ENCODE results near the gene RNFT2. TPM values are rescaled to one million over a fixed set of nuclear protein-coding genes. Genes with fewer than 3 reads are reported as not detected.
"Not testable (repeated sequence)": the region's sequence is repeated elsewhere in the genome, so short reads cannot be mapped to it uniquely, and the experiment has no call there.

RNFT2 gene
- total RNA-seq, 6 experiments from 2014 or later, result 0.09 to 2.1 (median 0.75) TPM

- DNase-seq (peak in 2 of 3 donors; percentile 41 to 71), ATAC-seq (peak; percentile 19 to 59 (median 42))
- Histone ChIP-seq H3K27ac (peak overlapping the region in 1 of 3 donors; percentile 20), H3K9me3 (no peaks in the 10 kb centered on the region), H3K27me3 (no peaks in the 10 kb centered on the region), H3K4me3 (peak overlapping the region in 2 of 3 donors; percentile 80 to 93), H3K4me1 (peaks cover 0 to 30% (median 12%) of the 10 kb centered on the region in 4 donors), H3K36me3 (no peaks in the 10 kb centered on the region)
- TF ChIP-seq CTCF (IDR thresholded peaks at IDR 0.05) (no peak), POLR2A (IDR thresholded peaks at IDR 0.05) (no peak)
- WGBS (ENCODE audit: insufficient coverage, low coverage, low lambda C conversion rate, missing lambda C conversion rate), result 30% methylated on average over 8 of the region's 9 CpGs
- intact Hi-C loops (cut with DNase I), result no loop called here
These were observed 2.0 kb upstream of the RNFT2 start for GRCh38 chr12:116735951-116736599.

- no peaks in the 10 kb centered on the region for H3K9me3 ChIP-seq
- ATAC-seq (no peak), DNase-seq (peak in 1 of 3 donors; percentile 59)
- H3K36me3 ChIP-seq, result no peaks in the 10 kb centered on the region
- intact Hi-C loops (cut with DNase I), result no loop called here
- H3K27me3 ChIP-seq, result no peaks in the 10 kb centered on the region
- peaks cover 0 to 30% (median 12%) of the 10 kb centered on the region in 4 donors for H3K4me1 ChIP-seq
- TF ChIP-seq CTCF (IDR thresholded peaks at IDR 0.05) (no peak), POLR2A (IDR thresholded peaks at IDR 0.05) (no peak)
- WGBS (ENCODE audit: insufficient coverage, low coverage, low lambda C conversion rate, missing lambda C conversion rate), result 4% methylated on average over 22 of the region's 24 CpGs
- peak overlapping the region in 2 of 3 donors; percentile 51 to 67 for H3K27ac ChIP-seq
- peak overlapping the region; percentile 77 to 93 (median 80) for H3K4me3 ChIP-seq
These were observed 947 bp upstream of the RNFT2 start for GRCh38 chr12:116736962-116737773.

GRCh38 chr12:116739381-116739887, 1.3 kb downstream of the RNFT2 start:
- H3K4me3 ChIP-seq, result no peak overlapping the region

GRCh38 chr12:116742787-116743186, 4.7 kb downstream of the RNFT2 start:
- H3K36me3 ChIP-seq; H3K4me1 ChIP-seq; intact Hi-C loops (cut with DNase I); H3K27me3 ChIP-seq; H3K4me3 ChIP-seq; H3K27ac ChIP-seq; DNase-seq; H3K9me3 ChIP-seq; ATAC-seq: not testable (repeated sequence)
- WGBS (ENCODE audit: insufficient coverage, low coverage, low lambda C conversion rate, missing lambda C conversion rate), result 45% methylated on average over 1 of the region's 2 CpGs

More at GRCh38 chr12:116739381-116739887, 1.3 kb downstream of the RNFT2 start:
- ATAC-seq (no peak), DNase-seq (no peak)
- Histone ChIP-seq H3K4me1 (peaks cover 0 to 23% (median 6%) of the 10 kb centered on the region in 4 donors), H3K36me3 (no peaks in the 10 kb centered on the region), H3K9me3 (no peaks in the 10 kb centered on the region), H3K27ac (no peak overlapping the region), H3K27me3 (no peaks in the 10 kb centered on the region)
- WGBS (ENCODE audit: insufficient coverage, low coverage, low lambda C conversion rate, missing lambda C conversion rate), result 86% methylated on average over 6 of the region's 7 CpGs
- TF ChIP-seq CTCF (IDR thresholded peaks at IDR 0.05) (no peak), POLR2A (IDR thresholded peaks at IDR 0.05) (no peak)
- intact Hi-C loops (cut with DNase I), result no loop called here

GRCh38 chr12:116744766-116745165, 6.7 kb downstream of the RNFT2 start:
- DNase-seq, result no peak
- H3K4me3 ChIP-seq, result no peak overlapping the region
- intact Hi-C loops (cut with DNase I), result no loop called here
- no peaks in the 10 kb centered on the region for H3K36me3 ChIP-seq
- no peaks in the 10 kb centered on the region for H3K27me3 ChIP-seq
- TF ChIP-seq POLR2A (IDR thresholded peaks at IDR 0.05) (no peak), CTCF (IDR thresholded peaks at IDR 0.05) (no peak)
- WGBS (ENCODE audit: insufficient coverage, low coverage, low lambda C conversion rate, missing lambda C conversion rate), result 53% methylated on average over 2 of the region's 3 CpGs
- no peaks in the 10 kb centered on the region for H3K9me3 ChIP-seq
- no peak overlapping the region for H3K27ac ChIP-seq
- H3K4me1 ChIP-seq, result no peaks in the 10 kb centered on the region
- ATAC-seq, result no peak
